CD4-positive, alpha-beta T cell (primary cell): Measurements from ENCODE around the gene CDKN2B-AS1. TPM values are rescaled to one million over a fixed set of nuclear protein-coding genes. Genes with fewer than 3 reads are reported as not detected.

Experiments
- ATAC-seq: fragments of 200-7000 bp; cut with Tn5 transposase; one replicate; pipeline ENCODE4 v1.10.0; 2022; ENCODE audit warnings: mild to moderate bottlenecking; ENCODE audit not compliant: poor library complexity
- CTCF ChIA-PET: fragments of 350-600 bp; sonication (Branson Sonifier 250); formaldehyde crosslinking; loops from one replicate; lab custom pipeline; 2021; ENCODE audit warnings: antibody characterized with exemption, inconsistent platforms; lab: Charles Lee
- POLR2A ChIA-PET: fragments of 350-600 bp; sonication (Branson Sonifier 250); formaldehyde crosslinking; loops from one replicate; lab custom pipeline; 2021; ENCODE audit warnings: antibody characterized with exemption, inconsistent platforms; lab: Charles Lee
- DNase-seq, 14 experiments: peaks; one replicate each; pipeline ENCODE4 v3.0.0-alpha.2; 2013 to 2020; ENCODE audit warnings: mixed read lengths in 2 of 14
- H3K27ac ChIP-seq, 2 donors: one replicate each; pipeline versions ENCODE4 v1.5.1 to v1.7.0; 2013; ENCODE audit warnings: low read length in 2 of 2, low read depth in 1 of 2, mild to moderate bottlenecking in 1 of 2
- H3K27me3 ChIP-seq, 2 experiments: 1 replicate in 1 of 2; 2 replicates in 1 of 2; pipeline versions ENCODE4 v1.6.1 to v1.7.0; 2013; ENCODE audit warnings: low read length in 2 of 2, control low read depth in 1 of 2, mild to moderate bottlenecking in 1 of 2, moderate library complexity in 1 of 2; ENCODE audit not compliant: insufficient read depth in 2 of 2, control insufficient read depth in 1 of 2
- H3K36me3 ChIP-seq: one replicate; pipeline ENCODE4 v1.6.1; 2013; ENCODE audit warnings: low read length, control low read depth; ENCODE audit not compliant: insufficient read depth
- H3K4me1 ChIP-seq: one replicate; pipeline ENCODE4 v1.6.1; 2013; ENCODE audit warnings: low read length, control low read depth; ENCODE audit not compliant: insufficient read depth
- H3K4me3 ChIP-seq: one replicate; pipeline ENCODE4 v1.5.1; 2013; ENCODE audit warnings: mild to moderate bottlenecking, low read length, moderate library complexity
- H3K9me3 ChIP-seq, 2 experiments: 1 replicate in 1 of 2; 2 replicates in 1 of 2; pipeline versions ENCODE4 v1.6.1 to v1.7.0; 2013; ENCODE audit warnings: low read length in 2 of 2, mild to moderate bottlenecking in 2 of 2, control low read depth in 1 of 2, moderate library complexity in 1 of 2; ENCODE audit not compliant: control insufficient read depth in 1 of 2, insufficient read depth in 1 of 2
- H3K27ac Mint-ChIP-seq: one replicate; pipeline ENCODE4 v1.8.0; 2020; ENCODE audit warnings: mixed read lengths
- H3K27me3 Mint-ChIP-seq: one replicate; pipeline ENCODE4 v1.8.0; 2021; ENCODE audit warnings: mixed read lengths
- H3K36me3 Mint-ChIP-seq: one replicate; pipeline ENCODE4 v1.8.0; 2021; ENCODE audit warnings: low read depth, mixed read lengths
- H3K4me1 Mint-ChIP-seq: one replicate; pipeline ENCODE4 v1.8.0; 2021; ENCODE audit warnings: low read depth, mixed read lengths
- H3K4me3 Mint-ChIP-seq: one replicate; pipeline ENCODE4 v1.8.0; 2020; ENCODE audit warnings: mild to moderate bottlenecking, mixed read lengths
- H3K9me3 Mint-ChIP-seq: one replicate; pipeline ENCODE4 v1.8.0; 2020; ENCODE audit warnings: mixed read lengths
- CTCF ChIP-seq: fragments of 200-600 bp; IDR thresholded peaks from one replicate; pipeline ENCODE4 v1.8.0; 2022; ENCODE audit warnings: antibody characterized with exemption, mild to moderate bottlenecking
- intact Hi-C, 2 experiments: fragments of 100-400 bp; cut with DNase I in 1 of 2; cut with micrococcal nuclease in 1 of 2; formaldehyde crosslinking; loops; one replicate each; pipeline versions ENCODE4 v1.15.1 to v1.9.0; 2023 to 2025; cut with DNase I, micrococcal nuclease
- total RNA-seq, 174 experiments: library from RNA in 2 of 174; stranded (reverse) in 2 of 174; gene quantifications; one replicate each; pipeline ENCODE4 v1.2.3 and lab custom pipeline; 2021 to 2026

CDKN2B-AS1 gene
- total RNA-seq, 2 experiments from 2014 or later, result 0.25 to 0.30 TPM

DNA sequence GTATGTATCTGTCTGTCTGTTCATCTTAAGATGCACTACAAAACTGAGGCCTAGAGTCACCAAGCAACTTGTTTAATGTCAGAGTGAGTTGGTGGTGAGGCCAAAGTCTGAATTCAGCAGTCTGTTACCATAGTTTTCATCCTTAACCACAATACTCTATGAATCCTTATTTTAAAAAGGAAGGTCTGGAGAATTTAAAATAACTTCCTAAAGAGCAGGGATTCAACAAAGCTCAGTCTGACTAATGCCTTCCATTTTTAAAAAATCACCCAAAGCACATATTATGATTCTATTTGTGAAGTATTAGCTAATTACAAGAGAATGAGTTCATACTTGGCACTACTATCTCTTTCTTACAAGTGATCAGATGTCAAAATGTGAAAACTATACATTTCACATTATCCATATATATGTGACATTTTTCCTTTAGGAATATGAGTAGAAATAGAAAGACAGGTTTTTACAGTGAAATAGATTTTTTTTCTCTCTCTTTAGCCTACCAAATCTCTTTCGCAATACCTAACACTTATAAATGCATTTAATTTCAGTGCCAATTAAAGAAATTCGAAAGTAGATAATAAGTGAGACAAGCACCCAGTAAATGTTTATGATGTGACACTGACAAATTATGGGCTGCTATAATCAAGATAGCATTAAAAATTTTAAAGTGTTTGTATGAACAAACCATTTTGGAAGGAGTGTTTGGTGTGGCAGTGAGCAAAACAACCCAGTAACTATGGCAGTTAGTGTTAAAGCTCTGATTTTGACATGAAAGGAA, 116.8 kb downstream of the CDKN2B-AS1 start:
- peaks cover 4% of the 10 kb centered on the region for H3K27me3 Mint-ChIP-seq
- POLR2A ChIA-PET, result no interaction called here
- intact Hi-C loops, result no loop called here

GRCh38 chr9:22111954-22112247, 117.3 kb downstream of the CDKN2B-AS1 start:
- H3K36me3 ChIP-seq, result no peaks in the 10 kb centered on the region
- H3K4me3 ChIP-seq, result no peak overlapping the region
- Mint-ChIP-seq H3K9me3 (no peaks in the 10 kb centered on the region), H3K4me1 (no peaks in the 10 kb centered on the region), H3K27ac (no peak overlapping the region), H3K36me3 (no peaks in the 10 kb centered on the region), H3K4me3 (no peak overlapping the region), H3K27me3 (peaks cover 4% of the 10 kb centered on the region)
- no peak for DNase-seq
- no peak for ATAC-seq
- H3K27ac ChIP-seq, result no peak overlapping the region
- TF ChIP-seq CTCF, result no peak
- H3K27me3 ChIP-seq, result no peaks in the 10 kb centered on the region
- H3K9me3 ChIP-seq, result no peaks in the 10 kb centered on the region
- no peaks in the 10 kb centered on the region for H3K4me1 ChIP-seq
- ChIA-PET POLR2A (no interaction called here), CTCF (interaction anchor here (0.6 kb wide), 1 partner anchor 1906 kb away, joined by 3 read pairs; no protein-coding TSS in a partner anchor)
- intact Hi-C loops, result no loop called here

More for the DNA sequence above, 116.8 kb downstream of the CDKN2B-AS1 start:
- no peaks in the 10 kb centered on the region for H3K4me1 ChIP-seq
- H3K27ac Mint-ChIP-seq, result no peak overlapping the region
- ATAC-seq (no peak), DNase-seq (no peak)
- CTCF ChIA-PET, result interaction anchor here (0.6 kb wide), 1 partner anchor 1906 kb away, joined by 3 read pairs; no protein-coding TSS in a partner anchor
- H3K4me3 ChIP-seq, result no peak overlapping the region
- H3K27me3 ChIP-seq, result no peaks in the 10 kb centered on the region
- no peak for TF ChIP-seq CTCF
- no peaks in the 10 kb centered on the region for H3K9me3 ChIP-seq
- no peaks in the 10 kb centered on the region for H3K9me3 Mint-ChIP-seq
- H3K4me1 Mint-ChIP-seq, result no peaks in the 10 kb centered on the region
- no peak overlapping the region for H3K4me3 Mint-ChIP-seq
- H3K36me3 Mint-ChIP-seq, result no peaks in the 10 kb centered on the region
- no peak overlapping the region for H3K27ac ChIP-seq
- no peaks in the 10 kb centered on the region for H3K36me3 ChIP-seq

- DNase-seq (no peak), ATAC-seq (no peak)
- H3K4me3 ChIP-seq, result no peak overlapping the region
- no peaks in the 10 kb centered on the region for H3K36me3 Mint-ChIP-seq
- intact Hi-C loops, result no loop called here
- no peak overlapping the region for H3K27ac ChIP-seq
- no peak overlapping the region for H3K27ac Mint-ChIP-seq
- no peaks in the 10 kb centered on the region for H3K9me3 ChIP-seq
- no peak overlapping the region for H3K4me3 Mint-ChIP-seq
- peaks cover 4% of the 10 kb centered on the region for H3K27me3 Mint-ChIP-seq
- no peaks in the 10 kb centered on the region for H3K4me1 ChIP-seq
- CTCF ChIA-PET, result no interaction called here
- H3K4me1 Mint-ChIP-seq, result no peaks in the 10 kb centered on the region
- H3K9me3 Mint-ChIP-seq, result no peaks in the 10 kb centered on the region
- H3K27me3 ChIP-seq, result no peaks in the 10 kb centered on the region
- TF ChIP-seq CTCF, result no peak
- POLR2A ChIA-PET, result no interaction called here
- no peaks in the 10 kb centered on the region for H3K36me3 ChIP-seq
Measured at GRCh38 chr9:22112870-22113821, 118.6 kb downstream of the CDKN2B-AS1 start.
